Dermis blood vessel endothelial cell (primary cell): ENCODE results near the gene BAZ1B. TPM values are rescaled to one million over a fixed set of nuclear protein-coding genes. Genes with fewer than 3 reads are reported as not detected.
"Not testable (repeated sequence)": the region's sequence is repeated elsewhere in the genome, so short reads cannot be mapped to it uniquely, and the experiment has no call there.

Experiments used
- DNase-seq: peaks from one replicate; pipeline ENCODE4 v3.0.0; 2010
- total RNA-seq: library from RNA; depleted of rRNA; stranded (reverse); fragments of >200 nt; gene quantifications from 2 replicates; pipeline ENCODE4 v1.2.3, GENCODE V29; 2014

BAZ1B gene
- total RNA-seq, 1 donor from 2014 or later, result 55.1 TPM

- DNase-seq, result no peak
These were observed 15.0 kb upstream of the BAZ1B start for GRCh38 chr7:73537051-73537450.

DNA sequence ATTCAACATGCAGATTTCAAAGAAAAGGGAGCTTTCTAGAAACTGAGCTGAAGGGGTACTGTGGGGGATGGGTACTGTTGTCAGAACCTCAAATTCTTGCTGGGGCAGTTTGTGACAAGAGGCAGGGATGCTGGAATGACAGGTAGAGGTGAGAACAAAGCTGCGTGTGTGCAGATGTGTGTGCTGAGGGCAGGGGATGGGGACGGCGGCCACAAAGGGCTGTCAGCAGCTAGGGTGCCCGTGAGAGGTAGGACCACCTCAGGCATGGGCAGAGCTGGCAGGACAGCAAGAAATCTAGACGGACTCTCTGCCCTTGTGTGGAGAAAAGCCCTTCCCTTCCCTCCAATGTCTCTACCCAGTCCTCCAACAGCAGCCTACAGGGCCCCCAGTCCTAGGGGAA lies 14.4 kb upstream of the BAZ1B start:
- no peak for DNase-seq

DNA sequence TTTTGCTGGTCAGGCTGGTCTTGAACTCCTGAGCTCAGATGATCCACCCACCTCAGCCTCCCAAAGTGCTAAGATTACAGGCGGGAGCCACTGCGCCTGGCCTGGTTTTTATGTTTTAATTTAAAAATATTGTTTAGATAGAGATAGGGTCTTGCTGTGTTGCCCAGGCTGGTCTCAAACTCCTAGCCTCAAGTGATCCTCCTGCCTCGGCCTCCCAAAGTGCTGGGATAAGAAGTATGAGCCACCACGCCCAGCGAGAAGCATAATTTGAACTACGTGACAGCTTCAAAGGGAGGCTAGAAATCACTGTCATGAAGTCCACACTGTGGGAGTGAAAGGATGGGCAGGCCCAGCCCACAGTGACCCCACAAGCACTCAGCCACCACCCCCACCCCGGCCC lies 13.8 kb upstream of the BAZ1B start:
- not testable (repeated sequence) for DNase-seq

DNA sequence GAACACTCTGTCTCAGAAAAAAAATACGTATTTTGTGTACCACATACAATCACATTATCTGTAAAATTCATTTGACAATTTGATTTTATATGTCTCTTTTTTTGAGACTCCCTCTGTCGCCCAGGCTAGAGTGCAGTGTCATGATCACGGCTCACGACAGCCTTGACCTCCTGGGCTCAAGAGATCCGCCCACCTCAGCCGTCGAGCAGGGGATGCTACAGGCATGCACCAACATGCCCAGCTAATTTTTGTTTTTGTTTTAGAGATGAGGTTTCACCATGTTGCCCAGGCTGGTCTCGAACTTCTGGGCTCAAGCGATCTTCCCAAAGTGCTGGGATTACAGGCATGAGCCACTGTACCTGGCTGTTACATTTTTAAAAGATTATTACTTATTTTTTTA lies 11.6 kb upstream of the BAZ1B start:
- DNase-seq, result no peak

DNA sequence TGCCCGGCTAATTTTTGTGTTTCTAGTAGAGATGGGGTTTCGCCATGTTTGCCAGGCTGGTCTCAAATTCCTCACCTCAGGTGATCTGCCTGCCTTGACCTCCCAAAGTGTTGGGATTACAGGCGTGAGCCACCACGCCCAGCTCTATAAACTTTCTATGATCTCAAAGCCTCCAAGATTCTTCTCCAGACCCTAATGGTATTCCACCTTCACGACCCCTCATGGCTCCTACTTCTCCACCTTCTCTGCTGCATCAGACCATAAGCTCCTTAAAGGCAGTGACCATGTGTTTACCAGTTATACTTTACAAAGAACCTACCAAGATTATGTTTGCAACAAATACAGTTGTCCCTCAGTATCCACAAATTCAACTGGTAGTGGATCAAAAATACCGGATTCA lies 10.1 kb upstream of the BAZ1B start:
- DNase-seq, result no peak

DNA sequence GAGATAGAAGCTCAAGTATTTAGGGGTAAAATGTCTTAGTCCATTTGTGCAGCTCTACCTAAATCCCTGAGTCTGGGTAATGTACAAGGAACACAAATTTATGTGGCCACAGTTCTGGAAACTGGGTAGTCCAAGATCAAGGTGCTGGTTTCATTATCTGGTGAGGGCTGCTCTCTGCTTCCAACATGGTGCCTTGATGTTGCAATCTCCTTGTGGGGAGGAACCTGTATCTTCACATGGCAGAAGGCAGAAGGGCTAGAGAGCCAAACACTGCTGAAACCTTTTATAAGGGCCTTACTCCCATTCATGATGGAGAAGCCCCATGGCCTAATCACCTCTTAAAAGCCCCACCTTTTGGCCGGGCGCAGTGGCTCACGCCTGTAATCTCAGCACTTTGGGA lies 8.7 kb upstream of the BAZ1B start:
- no peak for DNase-seq

DNA sequence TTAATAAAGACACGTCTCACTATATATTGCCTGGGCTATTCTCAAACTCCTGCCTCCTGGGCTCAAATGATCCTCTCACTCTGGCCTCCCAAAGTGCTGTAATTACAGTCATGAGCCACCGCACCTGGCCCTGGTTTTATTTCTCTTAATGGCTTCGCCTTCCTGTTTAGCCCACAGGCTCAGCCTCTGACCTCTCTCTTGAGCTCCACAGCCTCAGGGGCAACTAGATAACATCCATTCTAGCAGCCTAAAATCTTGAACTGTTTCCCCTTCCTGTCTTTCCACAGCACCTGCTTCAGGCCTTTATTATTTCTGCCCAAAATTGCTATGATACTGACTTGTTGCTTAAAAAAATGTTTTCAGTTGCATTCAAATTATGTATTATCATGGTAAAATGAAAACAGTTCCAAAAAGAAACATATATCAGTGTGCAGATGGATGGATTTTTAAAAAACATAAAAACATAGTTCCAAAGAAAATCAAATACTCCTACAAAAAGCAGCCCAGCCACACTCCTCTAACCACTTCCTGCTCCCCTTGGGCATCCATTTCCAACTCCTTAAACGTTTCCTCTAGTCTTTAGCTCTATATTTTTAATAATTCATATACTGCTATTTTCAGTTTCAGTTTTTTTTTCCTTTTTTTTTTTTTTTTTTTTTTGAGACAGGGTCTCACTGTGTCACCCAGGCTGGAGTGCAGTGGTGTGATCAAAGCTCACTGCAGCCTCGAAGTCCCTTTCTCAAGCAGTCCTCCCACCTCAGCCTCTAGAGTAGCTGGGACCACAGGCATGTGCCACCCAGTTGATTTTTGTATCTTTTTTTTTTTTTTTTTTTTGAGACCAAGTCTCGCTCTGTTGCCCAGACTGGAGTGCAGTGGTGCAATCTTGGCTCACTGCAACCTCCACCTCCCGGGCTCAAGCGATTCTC lies 5.1 kb upstream of the BAZ1B start:
- DNase-seq, result peak; percentile 72

- DNase-seq, result not testable (repeated sequence)
These were observed 4.0 kb upstream of the BAZ1B start for GRCh38 chr7:73526158-73526494.

GRCh38 chr7:73521636-73522104 lies 423 bp downstream of the BAZ1B start:
- peak; percentile 58 for DNase-seq

DNA sequence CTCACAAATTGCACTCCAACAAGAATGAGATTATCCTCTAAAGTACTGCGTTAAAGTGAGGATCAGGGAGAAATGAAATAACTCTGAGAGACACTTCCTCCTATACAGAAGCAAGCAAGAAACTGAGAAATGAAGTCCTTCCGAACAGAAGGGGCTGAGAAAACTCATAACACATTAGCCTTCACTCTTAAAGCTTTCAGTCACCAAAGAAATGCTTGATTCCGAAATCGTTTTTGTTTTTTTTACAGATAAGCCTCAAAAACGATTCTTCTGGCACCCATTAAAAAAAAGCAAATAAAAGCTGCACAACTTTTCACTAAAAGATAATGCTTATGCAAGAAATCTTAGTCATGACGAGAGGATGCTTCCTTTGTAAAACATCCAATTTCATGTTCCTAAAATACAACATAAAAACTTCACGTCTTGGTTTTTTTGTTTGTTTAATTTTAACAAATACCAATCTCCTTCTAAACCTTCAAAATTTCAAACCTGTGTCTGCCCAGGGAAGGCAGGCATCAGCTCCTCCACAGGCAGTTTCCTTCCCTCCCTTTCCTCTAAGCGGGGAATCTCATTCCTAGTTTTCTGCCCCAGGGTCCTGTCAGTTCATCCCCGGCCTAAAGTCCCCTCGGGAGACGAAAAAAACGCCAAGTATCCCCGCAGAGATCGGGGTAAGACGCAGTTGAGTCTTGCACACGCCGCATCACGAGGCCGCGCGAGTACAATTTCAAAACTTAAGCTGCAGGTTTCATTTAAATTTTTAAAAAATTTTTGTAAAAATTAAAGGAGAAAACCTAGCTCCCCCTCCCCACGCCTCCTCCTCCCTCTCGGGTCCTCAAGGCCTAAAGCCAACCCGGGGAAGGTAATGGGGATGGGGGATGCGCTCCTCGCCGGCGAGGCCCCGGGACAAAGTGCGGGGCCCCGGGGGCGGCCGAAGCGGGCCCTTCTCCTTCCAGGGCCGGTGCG lies 1.1 kb downstream of the BAZ1B start:
- peak; percentile 29 for DNase-seq

- DNase-seq, result peak; percentile 19
These were observed 2.0 kb downstream of the BAZ1B start for GRCh38 chr7:73519867-73520672.

DNA sequence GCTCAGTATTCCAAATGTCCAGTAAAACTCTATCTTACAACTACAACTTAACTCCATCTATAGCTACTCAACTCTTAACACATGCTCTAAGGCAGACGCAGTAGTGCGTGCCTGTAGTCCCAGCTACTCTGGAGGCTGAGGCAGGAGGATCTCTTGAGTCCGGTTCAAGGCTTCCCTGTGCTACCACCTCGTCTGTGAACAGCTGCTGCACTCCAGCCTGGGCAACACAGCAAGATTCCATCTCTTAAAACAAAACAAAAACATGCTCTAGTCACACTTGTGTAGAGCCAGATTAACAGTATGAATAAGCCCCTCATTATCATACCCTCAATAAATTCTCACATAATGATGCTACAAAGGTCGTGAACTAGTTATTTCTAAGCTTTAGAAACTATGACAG lies 3.6 kb downstream of the BAZ1B start:
- no peak for DNase-seq

DNA sequence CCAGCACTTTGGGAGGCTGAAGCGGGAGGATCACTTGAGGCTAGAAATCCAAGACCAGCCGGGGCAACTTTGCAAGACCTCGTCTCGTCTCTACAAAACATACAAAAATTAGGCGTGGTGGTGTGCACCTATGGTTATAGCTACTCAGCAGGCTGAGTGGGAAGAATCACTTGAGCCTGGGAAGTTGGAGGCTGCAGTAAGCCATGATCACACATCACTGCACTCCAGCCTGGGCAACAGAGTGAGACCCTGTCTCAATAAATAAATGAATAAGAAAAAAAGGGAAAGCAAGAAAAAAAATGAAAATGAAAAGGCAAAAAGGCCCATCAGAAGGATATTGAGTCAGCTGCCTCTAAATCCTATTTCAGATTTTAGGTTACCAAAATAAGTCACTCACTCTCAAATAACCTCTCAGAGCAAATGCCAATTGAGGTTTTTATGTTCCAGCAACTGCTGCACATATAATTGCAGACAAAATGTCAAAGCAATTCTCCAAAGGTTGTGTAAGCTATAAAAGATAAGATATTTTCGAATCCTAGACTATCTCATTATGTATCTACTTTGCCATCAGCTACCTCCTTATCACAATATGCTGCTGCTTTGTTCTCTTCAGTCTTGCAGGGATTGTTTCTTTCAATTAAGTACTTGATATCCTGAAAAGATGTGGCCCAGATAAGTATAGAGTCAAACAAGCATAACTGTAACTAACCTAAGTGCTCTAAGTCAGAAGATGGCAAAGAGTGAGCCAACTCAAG lies 4.7 kb downstream of the BAZ1B start:
- no peak for DNase-seq

DNA sequence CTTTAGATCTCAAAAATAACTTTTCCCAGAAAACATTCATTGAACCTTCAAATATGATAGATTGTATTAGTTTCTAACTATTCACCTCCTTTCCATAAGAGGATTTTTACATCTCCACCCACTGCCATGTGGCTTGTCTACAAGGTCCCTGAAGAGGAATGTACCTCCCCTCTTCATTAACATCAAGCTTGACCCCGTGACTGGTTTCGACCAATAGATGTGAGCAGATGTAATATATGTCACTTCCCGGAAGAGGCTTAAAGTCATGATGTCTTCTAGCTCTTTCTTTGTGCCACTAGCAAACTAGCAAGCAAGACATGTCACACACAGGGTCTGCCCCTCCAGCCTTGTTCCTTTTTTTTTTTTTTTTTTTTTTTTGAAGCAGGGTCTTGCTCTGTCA lies 6.9 kb downstream of the BAZ1B start:
- no peak for DNase-seq

- no peak for DNase-seq
These were observed 9.9 kb downstream of the BAZ1B start for GRCh38 chr7:73512018-73512780.

- no peak for DNase-seq
These were observed 12.6 kb downstream of the BAZ1B start for GRCh38 chr7:73509463-73509862.

DNA sequence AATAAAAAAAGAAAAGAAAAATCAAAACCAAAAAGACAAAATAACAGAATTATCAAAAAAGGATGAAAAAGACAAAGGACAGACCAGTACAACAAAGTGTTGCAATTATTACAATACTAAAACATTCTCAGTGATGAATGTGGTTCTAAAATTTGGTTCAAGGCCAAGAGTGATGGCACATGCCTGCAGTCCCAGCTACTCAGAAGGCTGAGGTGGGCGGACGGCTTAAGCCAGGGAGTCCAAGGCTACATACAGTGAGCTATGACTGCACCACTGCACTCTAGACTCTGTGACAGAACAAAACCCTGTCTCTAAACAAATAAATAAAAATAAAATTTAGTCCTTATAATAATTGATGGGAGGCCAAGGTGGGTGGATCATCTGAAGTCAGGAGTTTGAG lies 14.5 kb downstream of the BAZ1B start:
- no peak for DNase-seq

- DNase-seq, result no peak
These were observed 17.2 kb downstream of the BAZ1B start for GRCh38 chr7:73504920-73505319.

DNA sequence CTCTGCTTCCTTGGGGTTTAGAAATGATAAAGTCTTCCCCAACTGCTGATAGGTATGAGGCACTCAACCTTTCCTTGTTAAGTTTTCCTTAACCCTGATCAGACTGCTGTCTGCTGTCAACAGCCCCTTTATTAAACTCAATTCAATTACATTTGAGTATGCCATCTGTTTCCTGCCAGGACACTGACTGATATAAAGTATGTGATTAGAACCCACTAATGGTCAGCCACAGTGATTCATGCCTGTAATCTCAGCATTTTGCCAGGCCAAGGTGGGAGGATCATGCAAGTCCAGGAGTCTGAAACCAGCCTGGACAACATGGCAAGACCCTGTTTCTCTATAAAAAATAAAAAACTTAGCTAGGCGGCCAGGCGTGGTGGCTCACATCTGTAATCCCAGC lies 18.1 kb downstream of the BAZ1B start:
- DNase-seq, result peak; percentile 39

DNA sequence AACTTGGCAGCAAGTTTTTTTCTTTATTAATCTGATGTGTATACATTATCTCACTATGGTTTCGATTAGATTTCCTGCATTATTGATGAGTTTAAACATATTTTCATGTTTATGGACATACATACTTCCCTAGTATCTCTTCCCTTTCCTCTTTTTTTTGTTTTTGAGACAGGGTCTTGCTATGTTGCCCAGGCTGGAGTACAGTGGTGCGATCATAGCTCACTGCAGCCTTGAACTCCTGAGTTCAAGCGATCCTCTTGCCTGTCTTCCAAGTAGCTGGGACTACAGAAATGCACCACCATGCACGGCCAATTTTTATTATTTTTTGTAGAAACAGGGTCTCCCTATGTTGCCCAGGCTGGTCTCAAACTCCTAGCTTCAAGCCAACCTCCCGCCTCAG lies 18.9 kb downstream of the BAZ1B start:
- no peak for DNase-seq

GRCh38 chr7:73496626-73497025 lies 25.5 kb downstream of the BAZ1B start:
- no peak for DNase-seq
